ENCODE data around the gene ZNF750.

ZNF750 gene

GRCh38 chr17:82859431-82860403 lies 19.9 kb upstream of the ZNF750 start:
- peak; percentile 74 for DNase-seq

GRCh38 chr17:82858376-82859126 lies 18.7 kb upstream of the ZNF750 start:
- DNase-seq = no peak

- DNase-seq = no peak
These were observed 16.5 kb upstream of the ZNF750 start for GRCh38 chr17:82856361-82856760.

- DNase-seq = no peak
These were observed 14.4 kb upstream of the ZNF750 start for GRCh38 chr17:82854226-82854625.

GRCh38 chr17:82851381-82851780 lies 11.6 kb upstream of the ZNF750 start:
- DNase-seq = no peak

- DNase-seq = no peak
These were observed 9.5 kb upstream of the ZNF750 start for GRCh38 chr17:82849076-82849945.

DNA sequence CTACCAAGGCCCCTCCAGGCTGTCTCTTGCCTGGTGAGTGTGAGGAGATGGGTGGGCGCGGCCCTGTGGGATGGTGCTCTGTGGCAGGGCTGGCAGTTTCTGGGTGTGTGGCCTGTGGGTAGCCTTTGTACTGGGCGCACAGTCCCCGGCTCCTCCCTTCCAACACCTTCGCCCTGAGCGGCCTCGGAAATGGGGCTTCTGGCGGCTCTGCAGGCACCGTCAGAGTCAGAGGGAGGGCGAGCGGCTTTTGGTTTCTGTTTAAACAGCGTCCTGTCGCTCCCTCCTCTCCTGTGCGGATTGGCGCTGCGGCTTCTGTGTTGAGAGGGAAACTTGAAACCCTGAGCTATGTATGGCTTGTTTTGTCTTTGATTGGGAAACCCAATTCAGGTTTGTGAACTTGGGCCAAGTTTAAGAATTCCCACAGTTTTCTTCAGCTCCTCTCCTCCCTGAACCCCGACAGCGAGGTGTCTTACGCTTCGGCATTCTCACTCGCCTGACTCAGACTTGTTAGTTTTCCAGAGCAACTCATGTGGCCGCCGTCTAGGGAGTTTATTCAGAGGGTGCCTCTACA lies 8.3 kb upstream of the ZNF750 start:
- peak; percentile 41 for DNase-seq

DNA sequence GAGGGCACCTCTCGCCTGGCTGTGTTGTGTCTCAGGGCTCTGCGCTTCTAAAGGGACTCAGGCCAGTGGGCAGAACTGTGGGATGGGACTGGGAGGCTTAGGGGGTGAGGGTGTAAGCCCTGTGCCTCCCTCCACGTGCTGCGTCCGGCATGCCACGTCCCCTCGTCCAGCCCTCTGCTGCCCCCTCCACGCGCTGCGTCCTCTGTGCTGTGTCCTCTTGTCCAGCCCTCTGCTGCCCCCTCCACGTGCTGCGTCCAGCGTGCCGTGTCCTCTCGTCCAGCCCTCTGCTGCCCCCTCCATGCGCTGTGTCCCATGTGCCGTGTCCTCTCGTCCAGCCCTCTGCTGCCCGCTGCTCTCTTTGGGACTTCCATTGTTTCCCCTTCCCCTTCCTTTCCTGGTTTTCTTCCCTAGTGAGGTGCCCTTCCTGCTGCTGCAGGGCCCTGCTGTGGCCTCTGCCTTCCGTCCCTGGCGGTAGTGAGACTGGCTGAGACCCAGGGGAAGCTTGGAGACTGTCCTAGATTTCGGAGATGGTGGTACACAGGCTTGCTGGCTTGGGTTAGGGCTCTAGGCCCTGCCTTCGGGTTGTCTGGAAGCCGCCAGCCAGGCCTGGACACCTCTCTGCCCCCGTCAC lies 6.4 kb upstream of the ZNF750 start:
- DNase-seq = no peak

DNA sequence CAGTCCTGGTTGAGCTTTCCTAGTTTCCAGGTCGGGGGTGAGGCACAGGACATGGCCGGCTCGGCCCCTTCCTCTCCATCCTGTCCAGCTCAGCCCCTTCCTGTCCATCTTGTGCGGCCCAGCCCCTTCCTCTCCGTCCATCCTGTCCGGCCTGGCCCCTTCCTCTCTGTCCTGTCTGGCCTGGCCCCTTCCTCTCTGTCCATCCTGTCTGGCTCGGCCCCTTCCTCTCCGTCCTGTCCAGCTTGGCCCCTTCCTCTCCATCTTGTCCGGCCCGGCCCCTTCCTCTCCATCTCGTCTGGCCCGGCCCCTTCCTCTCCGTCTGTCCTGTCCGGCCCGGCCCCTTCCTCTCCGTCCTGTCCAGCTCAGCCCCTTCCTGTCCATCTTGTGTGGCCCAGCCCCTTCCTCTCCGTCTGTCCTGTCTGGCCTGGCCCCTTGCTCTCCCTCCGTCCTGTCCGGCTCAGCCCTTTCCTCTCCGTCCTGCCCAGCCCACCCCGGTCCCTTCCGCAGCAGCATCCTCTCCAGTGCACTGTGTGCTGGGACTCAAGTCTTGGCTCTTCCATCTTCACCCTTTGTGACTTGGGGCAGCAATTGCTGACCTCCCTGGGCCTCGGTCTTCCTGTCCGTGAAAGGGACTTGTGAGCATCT lies 5.5 kb upstream of the ZNF750 start:
- no peak for DNase-seq

DNA sequence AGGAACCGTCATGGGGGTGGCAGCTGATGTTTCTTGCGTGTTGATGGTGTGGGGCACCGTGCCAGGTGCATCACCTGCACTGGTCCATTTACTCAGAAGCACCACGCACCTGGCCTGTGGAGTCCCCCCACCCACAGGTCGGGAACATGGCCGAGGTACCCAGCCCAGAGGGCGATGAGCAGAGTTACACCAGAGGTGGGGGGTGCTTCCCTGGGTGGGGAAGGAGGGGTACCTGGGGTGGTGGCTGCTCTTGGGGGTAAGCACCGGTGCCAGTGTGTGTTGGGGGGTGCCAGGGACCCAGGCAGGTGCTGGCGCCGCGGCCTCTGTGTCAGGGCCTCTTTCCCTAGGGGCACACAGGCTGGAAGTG lies 5.0 kb upstream of the ZNF750 start:
- no peak for DNase-seq

DNA sequence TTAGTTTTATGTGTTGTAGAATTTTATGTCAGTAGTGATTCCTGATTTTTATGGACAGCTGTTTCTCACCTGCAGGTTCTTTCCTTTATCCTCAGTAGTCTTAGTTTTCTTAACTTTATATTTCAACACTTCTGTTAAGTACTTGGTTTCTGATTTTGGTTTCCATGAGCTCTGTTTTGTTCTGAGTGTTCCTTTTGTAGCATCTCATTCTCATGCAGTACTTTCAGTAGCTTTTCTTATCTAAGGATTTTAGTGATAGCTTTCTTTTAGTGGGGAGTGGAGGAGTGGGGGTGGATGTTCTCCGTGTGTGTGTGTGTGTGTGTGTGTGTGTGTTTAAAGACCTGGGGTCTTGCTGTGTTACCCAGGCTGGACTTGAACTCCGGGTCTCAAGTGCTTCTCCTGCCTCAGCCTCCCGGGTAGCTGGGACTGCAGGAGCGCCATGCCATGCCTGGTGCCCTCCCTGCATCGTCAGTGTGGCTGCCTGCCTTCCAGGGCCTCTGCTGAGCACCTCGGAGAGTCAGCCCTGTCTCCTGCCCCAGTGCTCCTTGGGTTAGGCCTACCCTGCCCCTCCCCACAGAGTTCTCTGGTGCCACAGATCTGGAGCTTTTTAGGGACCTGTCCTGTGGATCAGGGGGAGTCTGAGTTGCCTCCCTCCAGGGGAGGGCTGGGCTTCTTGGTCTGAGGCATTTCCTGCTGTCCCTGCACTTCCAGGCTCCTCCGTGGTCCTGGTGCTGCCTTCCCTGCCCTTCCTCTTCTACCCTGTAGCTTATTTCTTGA lies 4.3 kb upstream of the ZNF750 start:
- DNase-seq = no peak

GRCh38 chr17:82841921-82842596 lies 2.2 kb upstream of the ZNF750 start:
- no peak for DNase-seq

- no peak for DNase-seq
These were observed 609 bp upstream of the ZNF750 start for GRCh38 chr17:82840431-82840831.

DNA sequence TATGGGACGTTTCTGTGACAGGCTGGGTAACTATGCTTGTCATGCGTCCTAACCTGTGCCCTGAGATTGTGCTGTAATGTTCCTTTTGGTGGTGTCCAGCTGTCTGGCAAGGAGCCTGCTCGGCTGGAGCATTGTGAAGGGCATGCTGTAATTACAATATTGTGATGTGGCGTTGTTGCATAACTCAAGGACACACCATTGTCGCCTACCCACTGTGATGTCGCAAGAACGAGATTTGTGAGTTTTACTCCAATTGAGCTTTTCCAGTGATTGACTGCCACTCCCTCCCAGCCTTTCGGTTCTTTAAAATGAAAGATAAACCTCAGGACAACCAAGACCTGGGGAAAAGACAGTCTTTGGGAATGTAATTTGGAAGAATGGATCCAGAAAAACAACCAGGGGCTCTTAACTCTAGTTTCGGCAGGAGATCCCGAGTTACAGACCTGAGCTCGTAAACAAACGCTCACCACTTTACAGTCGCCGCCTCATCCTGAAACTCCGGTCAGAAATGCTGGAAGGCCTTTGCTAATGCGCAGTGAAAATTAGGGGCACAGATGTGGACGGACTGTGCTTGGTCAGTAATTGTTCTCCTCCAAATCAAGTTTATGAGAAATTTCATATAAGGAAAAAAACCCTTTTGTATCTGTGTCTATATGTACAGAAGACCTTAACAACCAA lies 1.3 kb downstream of the ZNF750 start:
- DNase-seq = no peak

GRCh38 chr17:82837586-82838320 lies 2.1 kb downstream of the ZNF750 start:
- no peak for DNase-seq

- no peak for DNase-seq
These were observed 2.9 kb downstream of the ZNF750 start for GRCh38 chr17:82836823-82837357.

GRCh38 chr17:82835766-82836512 lies 3.9 kb downstream of the ZNF750 start:
- no peak for DNase-seq

- no peak for DNase-seq
These were observed 4.7 kb downstream of the ZNF750 start for GRCh38 chr17:82835122-82835521.
